PFSK-1 (cell line): ENCODE data around the gene MAGI1.

Experiments
- POLR2AphosphoS5 ChIP-seq: IDR thresholded peaks from 2 replicates; pipeline ENCODE4 v1.6.1; 2012; ENCODE audit warnings: low read depth, mild to moderate bottlenecking, control low read depth, low read length, moderate library complexity
- REST ChIP-seq, 2 experiments: IDR thresholded peaks; 2 replicates each; pipeline versions ENCODE4 v1.6.1 to v1.8.0; 2011 to 2012; ENCODE audit warnings: low read depth in 2 of 2, low read length in 2 of 2, control low read depth in 1 of 2, inconsistent platforms in 1 of 2, mild to moderate bottlenecking in 1 of 2, moderate library complexity in 1 of 2; ENCODE audit not compliant: insufficient read depth in 1 of 2

GRCh38 chr3:65642883-65643282, 395.8 kb downstream of the MAGI1 start:
- TF ChIP-seq POLR2AphosphoS5, result no peak
- no peak for TF ChIP-seq REST (IDR thresholded peaks at IDR 0.05; ENCODE audit: insufficient read depth in 1 of 2, low read depth in 2 of 2, low read length in 2 of 2)
